GM18499 (cell line): ENCODE results near the gene UPK1B.

ENCODE experiments used
- ATAC-seq: cut with Tn5 transposase; IDR thresholded peaks from one replicate; pipeline ENCODE4 v1.9.1; 2021; ENCODE audit warnings: moderate number of reproducible peaks; ENCODE audit not compliant: insufficient read depth, unreplicated experiment

The UPK1B gene

DNA sequence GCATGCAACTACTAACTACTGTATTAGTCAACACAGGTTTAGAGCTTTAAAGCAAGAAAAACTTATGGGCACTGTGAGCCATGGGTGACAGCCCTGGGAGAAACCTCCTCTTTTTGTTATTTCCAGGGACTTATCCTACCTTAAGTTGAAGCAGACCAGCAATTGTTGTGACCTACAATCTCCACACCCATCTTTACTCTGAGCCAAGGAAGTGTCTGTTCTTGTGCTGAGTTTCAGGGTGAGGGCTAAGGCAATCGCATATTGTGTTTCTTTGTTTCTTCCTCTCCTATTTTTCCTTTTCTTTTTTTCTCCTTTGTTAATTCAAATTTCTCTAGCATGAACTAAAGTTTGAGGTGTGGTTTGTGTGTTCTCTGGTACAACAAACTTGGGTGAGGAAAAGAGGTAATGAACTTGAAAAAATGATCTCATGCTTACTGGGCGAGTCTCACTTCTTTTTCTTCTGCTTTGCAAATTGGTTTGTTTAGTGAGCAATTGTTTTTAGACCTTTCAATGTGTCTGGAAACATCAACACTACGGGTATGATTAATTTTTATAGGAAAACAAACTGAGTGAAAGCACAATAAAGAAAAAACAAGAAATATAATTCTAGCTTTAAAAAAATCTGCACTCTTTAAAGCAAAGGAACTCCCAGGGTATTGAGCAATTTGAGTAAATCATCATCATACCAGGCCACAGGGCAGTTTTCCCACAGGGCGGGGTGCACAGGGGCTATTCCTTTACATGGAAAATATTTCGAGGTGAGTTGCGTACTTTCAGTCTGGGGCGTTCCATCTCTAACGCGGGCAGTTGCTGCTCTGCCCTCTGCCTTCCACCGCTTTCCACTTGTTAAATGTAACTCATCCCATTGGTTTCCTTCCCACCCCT, 2.7 kb downstream of the UPK1B start:
- ATAC-seq: no peak

GRCh38 chr3:119176778-119177177, 3.4 kb downstream of the UPK1B start:
- no peak for ATAC-seq

DNA sequence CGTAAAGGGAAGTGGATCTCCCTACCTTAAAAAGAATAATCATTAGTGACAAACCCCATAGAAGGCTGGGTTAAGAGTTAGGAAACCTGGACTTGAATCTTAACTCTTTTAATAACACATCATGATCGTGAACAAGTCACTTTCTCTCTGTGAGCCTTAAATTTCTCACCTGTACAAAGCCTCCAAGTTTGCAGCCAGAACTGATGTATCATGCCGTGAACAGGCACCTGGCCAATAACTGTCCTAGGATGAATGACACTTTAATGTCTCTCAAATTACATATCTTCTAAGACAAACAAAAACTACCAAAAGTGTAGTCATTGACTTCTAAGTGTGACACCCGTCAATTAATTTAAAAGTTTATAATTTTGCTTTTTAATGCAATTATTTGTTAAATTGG, 3.9 kb downstream of the UPK1B start:
- no peak for ATAC-seq

DNA sequence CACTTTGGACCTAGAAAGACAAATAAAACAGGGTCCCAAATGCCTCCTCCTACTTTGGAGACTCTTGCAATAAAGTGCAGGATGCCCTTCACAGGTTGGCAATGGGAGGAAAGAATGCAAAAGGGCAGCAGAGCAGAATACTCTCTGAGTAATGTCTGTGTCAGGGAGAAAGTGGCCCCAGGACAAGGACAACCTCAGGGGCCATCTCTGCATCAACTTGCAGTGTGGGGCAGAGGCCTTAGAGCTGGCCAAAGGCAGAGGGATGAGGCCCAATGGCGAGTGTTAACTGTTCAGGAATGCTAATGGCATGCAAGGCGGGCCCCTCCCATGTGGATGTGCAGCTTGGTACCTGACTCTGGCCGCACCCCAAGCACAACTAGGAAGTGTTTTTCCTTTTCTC, 8.4 kb downstream of the UPK1B start:
- no peak for ATAC-seq

- ATAC-seq: no peak
Observed at GRCh38 chr3:119184111-119184510, 10.7 kb downstream of the UPK1B start.

- no peak for ATAC-seq
Observed at GRCh38 chr3:119184796-119185570, 11.6 kb downstream of the UPK1B start.

DNA sequence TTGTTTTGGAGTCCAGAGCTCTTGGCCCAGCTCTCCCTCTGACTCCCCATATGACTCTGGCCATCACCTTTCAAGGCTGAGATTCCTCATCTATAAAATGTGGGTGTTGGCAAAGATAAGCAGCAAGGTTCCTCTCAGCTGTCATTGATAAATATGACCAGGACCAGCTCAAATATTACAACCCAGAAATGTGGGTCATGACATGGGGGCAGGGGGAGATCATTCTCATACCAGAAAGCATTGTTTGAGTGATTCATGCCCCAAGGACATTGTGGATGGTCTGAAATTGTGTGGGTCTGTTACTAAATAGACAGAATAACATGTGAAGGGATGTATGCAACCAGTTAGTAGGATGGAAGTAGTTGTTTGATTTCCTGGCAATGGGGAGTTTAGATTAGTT, 13.9 kb downstream of the UPK1B start:
- ATAC-seq: no peak

DNA sequence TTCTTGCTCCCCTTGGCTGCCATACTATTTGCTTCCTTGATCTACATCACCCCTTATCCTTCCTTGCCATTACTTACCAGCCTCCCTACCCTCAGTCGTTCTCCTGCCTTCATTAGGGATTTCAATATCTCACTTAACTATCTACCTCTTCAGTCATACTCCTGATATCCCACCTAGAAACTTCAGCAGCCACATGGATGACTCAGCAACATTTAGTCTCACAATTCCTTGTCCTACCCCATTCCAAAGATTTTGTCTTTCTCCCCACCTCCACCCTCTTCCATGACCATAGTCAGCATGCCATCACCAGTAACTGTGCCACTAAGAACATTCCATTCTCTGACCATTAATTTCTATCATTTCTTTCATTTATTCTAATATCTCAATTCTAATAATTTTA, 18.4 kb downstream of the UPK1B start:
- ATAC-seq: no peak

DNA sequence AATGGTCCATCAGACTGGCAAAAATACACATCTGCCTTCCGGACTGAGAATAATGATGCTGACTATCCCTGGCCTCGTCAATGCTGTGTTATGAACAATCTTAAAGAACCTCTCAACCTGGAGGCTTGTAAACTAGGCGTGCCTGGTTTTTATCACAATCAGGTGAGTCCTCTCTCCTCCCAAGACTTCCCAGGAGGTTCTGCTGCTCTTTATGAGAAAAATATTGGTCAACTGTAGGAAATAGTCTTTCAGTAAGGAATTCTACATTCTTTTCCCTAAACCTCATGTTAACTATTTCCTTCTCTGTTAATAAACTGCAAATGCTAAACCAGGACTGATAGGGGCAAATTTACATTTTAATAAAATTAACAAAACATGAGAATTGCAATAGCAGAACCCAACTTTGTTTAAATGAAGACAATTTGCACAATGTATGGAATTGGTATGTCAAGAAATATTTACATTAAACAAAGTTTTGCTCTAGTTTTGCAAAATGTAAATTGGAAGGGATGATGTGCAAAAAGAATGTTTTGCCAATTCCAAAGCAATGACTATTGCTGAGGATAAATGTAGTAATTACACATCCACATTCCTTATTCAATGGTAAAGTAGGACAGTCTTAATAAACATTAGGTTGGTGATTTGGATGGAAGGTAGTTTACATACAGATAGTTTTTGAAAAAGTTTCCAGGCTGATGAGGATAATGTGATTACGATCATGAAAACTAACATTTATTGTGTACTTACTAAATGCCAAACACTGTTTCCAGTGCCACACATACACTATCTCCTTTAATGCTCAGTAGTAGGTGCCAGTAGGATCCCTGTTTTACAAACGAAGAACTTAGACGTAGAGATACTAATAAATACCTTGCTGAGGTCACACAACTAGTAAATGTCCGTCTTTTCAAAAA, 21.1 kb downstream of the UPK1B start:
- ATAC-seq: no peak

DNA sequence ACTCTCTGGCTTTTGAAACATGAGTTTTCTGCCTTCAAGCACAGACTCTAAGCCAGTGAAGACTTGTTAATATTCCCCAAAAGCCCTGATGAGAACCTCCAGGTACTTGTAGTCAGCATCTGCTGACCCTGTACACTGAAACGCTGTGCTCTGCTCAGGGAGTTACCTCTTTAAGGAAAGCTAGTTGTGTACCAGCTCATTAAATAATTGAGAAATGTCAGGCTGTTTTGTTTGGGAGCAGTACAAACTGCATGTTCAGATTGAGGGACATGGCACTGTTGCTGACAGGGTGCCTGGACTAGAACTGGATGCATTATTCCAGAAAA, 21.7 kb downstream of the UPK1B start:
- ATAC-seq: no peak

GRCh38 chr3:119195911-119196310, 22.5 kb downstream of the UPK1B start:
- ATAC-seq: no peak

GRCh38 chr3:119205209-119205608, 31.8 kb downstream of the UPK1B start:
- ATAC-seq: no peak

GRCh38 chr3:119205685-119206084, 32.3 kb downstream of the UPK1B start:
- ATAC-seq: no peak

DNA sequence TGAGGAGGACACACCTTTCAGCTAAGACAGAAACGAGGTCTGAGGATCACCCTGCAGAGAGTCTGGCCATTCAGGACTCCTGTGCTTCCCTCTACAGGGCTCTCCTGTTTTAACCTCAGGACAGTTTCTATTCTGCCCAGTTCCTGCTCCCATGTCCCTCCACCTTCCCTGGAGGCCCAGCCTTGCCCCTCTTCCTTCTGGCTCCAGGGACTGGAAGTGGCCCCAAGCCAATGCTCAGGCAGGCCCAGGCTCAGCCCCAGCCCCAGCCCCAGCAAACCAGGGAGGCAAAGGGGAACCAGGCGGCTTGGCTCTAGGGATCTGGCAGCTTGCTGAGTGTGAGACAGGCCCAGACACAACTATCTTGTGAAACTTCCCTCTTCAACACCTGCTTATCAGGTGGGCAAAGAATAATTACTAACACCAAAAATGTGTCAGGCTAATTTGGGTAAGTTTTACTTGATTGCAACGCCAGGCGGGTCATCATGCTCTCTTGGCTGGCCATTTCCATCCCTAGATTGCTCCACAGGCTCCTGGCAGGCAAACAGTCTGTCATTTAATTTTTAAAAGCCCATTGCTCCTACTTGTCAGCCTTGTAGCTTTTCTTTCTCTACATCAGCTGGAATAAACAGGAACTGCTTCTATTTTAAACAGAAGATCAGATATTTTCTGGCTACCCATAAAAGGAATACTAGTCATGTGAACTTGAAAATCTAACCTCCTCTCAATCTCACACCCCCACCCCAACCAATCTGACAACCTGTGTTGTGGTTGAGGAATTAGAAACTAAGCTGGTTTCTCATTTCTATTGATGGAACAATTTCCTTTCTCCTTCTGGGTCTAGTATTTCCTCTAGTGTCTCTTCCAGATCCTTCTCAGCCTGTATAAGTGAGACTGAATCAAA, 33.5 kb downstream of the UPK1B start:
- ATAC-seq: no peak

DNA sequence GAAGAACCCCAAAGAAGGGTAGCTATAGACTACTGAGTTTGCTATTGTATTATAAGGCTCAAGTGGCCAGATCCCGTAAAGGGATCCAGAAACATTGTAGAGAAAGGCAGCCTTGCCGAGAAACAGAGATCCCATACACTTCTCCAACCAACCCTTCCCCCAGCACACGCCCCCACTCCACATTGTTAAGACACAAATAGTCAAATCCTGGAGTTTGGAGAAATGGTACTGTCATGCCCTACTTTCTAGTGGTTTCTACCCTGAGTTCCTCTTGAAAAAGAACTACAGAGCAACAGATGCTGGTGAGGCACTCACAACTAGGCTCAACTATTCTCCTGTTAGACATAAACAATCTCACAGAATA, 34.1 kb downstream of the UPK1B start:
- no peak for ATAC-seq

- no peak for ATAC-seq
Observed at GRCh38 chr3:119211193-119211592, 37.8 kb downstream of the UPK1B start.

GRCh38 chr3:119211803-119212202, 38.4 kb downstream of the UPK1B start:
- ATAC-seq: no peak

DNA sequence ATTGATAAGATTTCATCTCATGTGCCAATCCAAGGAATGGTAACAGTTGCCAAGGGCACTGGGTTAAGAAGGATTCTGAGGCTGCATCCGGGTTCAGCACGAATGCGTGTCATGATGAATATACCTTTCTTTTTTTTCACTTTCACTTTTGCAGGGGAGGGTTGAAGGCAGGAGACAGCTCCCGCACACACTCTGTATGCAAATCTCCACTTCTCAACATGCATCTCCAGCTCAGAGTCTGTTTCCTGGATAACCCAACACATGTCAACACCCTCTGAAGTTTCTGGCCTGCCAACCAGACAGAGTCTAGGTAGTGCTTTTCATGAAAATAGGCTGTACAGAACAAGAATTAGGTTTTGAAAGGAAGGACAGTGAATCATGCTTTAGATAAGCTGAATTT, 45.7 kb downstream of the UPK1B start:
- ATAC-seq: peak; percentile 99

- ATAC-seq: no peak
Observed at GRCh38 chr3:119220198-119220597, 46.8 kb downstream of the UPK1B start.
